DMS79 (cell line): ENCODE data around the gene LOC128125822.
"Not testable (repeated sequence)": the region's sequence is repeated elsewhere in the genome, so short reads cannot be mapped to it uniquely, and the experiment has no call there.

ENCODE experiments used
- DNase-seq: peaks from one replicate; lab custom pipeline; 2025; lab: John Stamatoyannopoulos, UW

Gene LOC128125822

GRCh38 chr6:63572044-63572746, at the start of gene LOC128125822, which contains the start of gene PTP4A1:
Gene LOC128125822, plus strand, starts transcription at chr6:63572480.
Gene PTP4A1, plus strand, starts transcription at chr6:63572480. Its CDS starts 4,401 bp downstream, at chr6:63576881.
- peak; percentile 88 for DNase-seq

- not testable (repeated sequence) for DNase-seq
Observed at GRCh38 chr6:63522911-63523287, 49.4 kb upstream of the LOC128125822 start.

GRCh38 chr6:63523630-63524029, 48.6 kb upstream of the LOC128125822 start:
- no peak for DNase-seq

GRCh38 chr6:63525186-63525878, 46.9 kb upstream of the LOC128125822 start:
- DNase-seq: no peak

GRCh38 chr6:63526931-63527330, 45.3 kb upstream of the LOC128125822 start:
- no peak for DNase-seq

GRCh38 chr6:63527658-63528514, 44.4 kb upstream of the LOC128125822 start:
- DNase-seq: no peak

- DNase-seq: no peak
Observed at GRCh38 chr6:63529498-63529897, 42.8 kb upstream of the LOC128125822 start.

GRCh38 chr6:63530182-63530581, 42.1 kb upstream of the LOC128125822 start:
- DNase-seq: no peak

- no peak for DNase-seq
Observed at GRCh38 chr6:63530991-63531390, 41.3 kb upstream of the LOC128125822 start.

- DNase-seq: no peak
Observed at GRCh38 chr6:63533026-63533425, 39.3 kb upstream of the LOC128125822 start.

- no peak for DNase-seq
Observed at GRCh38 chr6:63533952-63534351, 38.3 kb upstream of the LOC128125822 start.

- no peak for DNase-seq
Observed at GRCh38 chr6:63537201-63537958, 34.9 kb upstream of the LOC128125822 start.

GRCh38 chr6:63537959-63538300, 34.4 kb upstream of the LOC128125822 start:
- DNase-seq: no peak

- no peak for DNase-seq
Observed at GRCh38 chr6:63538550-63538949, 33.7 kb upstream of the LOC128125822 start.

GRCh38 chr6:63543001-63543400, 29.3 kb upstream of the LOC128125822 start:
- DNase-seq: no peak

- DNase-seq: no peak
Observed at GRCh38 chr6:63543982-63544381, 28.3 kb upstream of the LOC128125822 start.

GRCh38 chr6:63546236-63546635, 26.0 kb upstream of the LOC128125822 start:
- DNase-seq: no peak

- DNase-seq: no peak
Observed at GRCh38 chr6:63546697-63547096, 25.6 kb upstream of the LOC128125822 start.

- no peak for DNase-seq
Observed at GRCh38 chr6:63549076-63549475, 23.2 kb upstream of the LOC128125822 start.

GRCh38 chr6:63553208-63553607, 19.1 kb upstream of the LOC128125822 start:
- DNase-seq: no peak

GRCh38 chr6:63553900-63554299, 18.4 kb upstream of the LOC128125822 start:
- DNase-seq: no peak

- DNase-seq: no peak
Observed at GRCh38 chr6:63554782-63555181, 17.5 kb upstream of the LOC128125822 start.
